ENCODE measurements around the gene PLCZ1. TPM values are rescaled to one million over a fixed set of nuclear protein-coding genes. Genes with fewer than 3 reads are reported as not detected.

PLCZ1 gene
- total RNA-seq, 2 donors from 2014 or later = not detected

DNA sequence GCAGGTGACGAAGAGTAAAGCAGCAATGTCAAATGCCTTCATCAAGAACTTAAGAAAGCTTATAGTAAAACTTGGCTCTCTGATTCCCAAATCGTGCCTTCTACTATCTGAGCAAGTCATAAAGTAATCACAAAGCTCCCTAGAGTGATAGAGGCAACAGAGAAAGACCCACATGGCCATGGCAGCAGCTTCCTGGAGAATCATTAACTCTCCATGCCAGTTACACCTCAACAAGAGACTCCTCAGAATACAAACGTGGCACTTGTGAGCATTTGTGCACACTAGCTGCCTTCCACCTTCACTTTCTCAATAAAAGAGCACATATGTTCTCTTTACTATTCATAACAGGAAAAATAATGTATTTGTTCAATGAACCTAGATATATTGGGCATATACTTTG lies 48.0 kb downstream of the PLCZ1 start:
- intact Hi-C loops (cut with DNase I) = no loop called here
- H3K27me3 ChIP-seq = no peaks in the 10 kb centered on the region
- no peak overlapping the region for H3K27ac ChIP-seq
- H3K4me3 ChIP-seq = no peak overlapping the region
- H3K36me3 ChIP-seq = no peaks in the 10 kb centered on the region
- no peak overlapping the region for H3K9ac ChIP-seq (ENCODE audit: low read depth in 2 of 2, low read length in 2 of 2)
- no peaks in the 10 kb centered on the region for H3K4me1 ChIP-seq
- no peak for DNase-seq
- no peaks in the 10 kb centered on the region for H3K9me3 ChIP-seq
- TF ChIP-seq, protein P1, sequence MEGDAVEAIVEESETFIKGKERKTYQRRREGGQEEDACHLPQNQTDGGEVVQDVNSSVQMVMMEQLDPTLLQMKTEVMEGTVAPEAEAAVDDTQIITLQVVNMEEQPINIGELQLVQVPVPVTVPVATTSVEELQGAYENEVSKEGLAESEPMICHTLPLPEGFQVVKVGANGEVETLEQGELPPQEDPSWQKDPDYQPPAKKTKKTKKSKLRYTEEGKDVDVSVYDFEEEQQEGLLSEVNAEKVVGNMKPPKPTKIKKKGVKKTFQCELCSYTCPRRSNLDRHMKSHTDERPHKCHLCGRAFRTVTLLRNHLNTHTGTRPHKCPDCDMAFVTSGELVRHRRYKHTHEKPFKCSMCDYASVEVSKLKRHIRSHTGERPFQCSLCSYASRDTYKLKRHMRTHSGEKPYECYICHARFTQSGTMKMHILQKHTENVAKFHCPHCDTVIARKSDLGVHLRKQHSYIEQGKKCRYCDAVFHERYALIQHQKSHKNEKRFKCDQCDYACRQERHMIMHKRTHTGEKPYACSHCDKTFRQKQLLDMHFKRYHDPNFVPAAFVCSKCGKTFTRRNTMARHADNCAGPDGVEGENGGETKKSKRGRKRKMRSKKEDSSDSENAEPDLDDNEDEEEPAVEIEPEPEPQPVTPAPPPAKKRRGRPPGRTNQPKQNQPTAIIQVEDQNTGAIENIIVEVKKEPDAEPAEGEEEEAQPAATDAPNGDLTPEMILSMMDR (IDR thresholded peaks at IDR 0.05) = no peak

DNA sequence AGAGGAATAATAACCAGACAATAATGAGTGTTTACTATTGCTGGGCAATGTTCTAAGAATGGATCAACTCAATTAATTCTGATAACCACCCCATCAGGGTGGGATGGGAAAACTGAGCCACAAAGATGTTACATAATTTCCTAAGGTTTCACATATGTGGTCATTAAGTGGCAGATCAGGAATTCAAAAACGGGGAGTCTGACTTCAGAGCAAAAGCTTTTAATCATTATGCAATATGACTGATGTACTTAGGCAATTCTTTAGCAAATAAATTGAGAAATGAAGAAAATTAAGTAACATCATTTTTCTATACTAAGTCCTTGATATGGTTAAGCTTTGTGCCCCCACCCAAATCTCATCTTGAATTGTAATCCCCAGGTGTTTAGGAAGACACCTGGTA lies 53.4 kb downstream of the PLCZ1 start:
- Histone ChIP-seq H3K27ac (no peak overlapping the region), H3K36me3 (no peaks in the 10 kb centered on the region), H3K27me3 (no peaks in the 10 kb centered on the region), H3K4me3 (no peak overlapping the region), H3K9me3 (no peaks in the 10 kb centered on the region), H3K4me1 (no peaks in the 10 kb centered on the region), H3K9ac (ENCODE audit: low read depth in 2 of 2, low read length in 2 of 2) (no peak overlapping the region)
- DNase-seq = no peak
- TF ChIP-seq, protein P1 (IDR thresholded peaks at IDR 0.05) = no peak
- intact Hi-C loops (cut with DNase I) = no loop called here

DNA sequence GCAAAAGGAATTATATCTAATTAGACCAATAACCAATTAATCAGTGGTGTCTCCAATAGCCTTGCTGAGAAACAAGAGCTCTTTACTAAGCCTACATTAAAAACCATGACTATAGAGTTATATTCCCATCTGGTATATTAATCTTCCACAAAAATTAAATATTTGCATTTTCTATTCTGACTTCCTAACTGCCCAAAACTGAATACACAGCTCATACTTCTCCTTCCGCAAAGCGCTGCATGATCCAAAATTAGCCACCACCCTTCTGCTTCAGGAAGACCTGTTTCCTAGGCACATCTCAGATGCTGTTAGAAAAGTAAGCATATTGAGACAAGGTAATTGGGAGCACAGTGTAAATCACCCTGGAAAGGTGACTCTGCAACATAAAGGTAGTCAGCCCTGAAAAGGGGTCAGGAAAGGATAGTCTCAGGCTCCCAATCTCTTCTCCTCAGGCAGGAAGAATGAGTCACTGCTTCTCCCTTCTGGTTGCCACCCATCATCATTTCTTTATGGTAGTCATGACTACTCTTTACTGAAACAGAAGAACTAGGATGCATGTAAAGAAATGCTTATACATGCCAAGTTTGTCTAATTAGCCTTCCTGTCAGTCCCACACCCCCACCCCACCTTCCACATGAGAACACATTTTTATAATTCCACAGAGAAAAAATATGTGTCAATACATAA lies 54.3 kb downstream of the PLCZ1 start:
- intact Hi-C loops (cut with DNase I) = no loop called here
- DNase-seq = no peak
- H3K36me3 ChIP-seq = no peaks in the 10 kb centered on the region
- H3K4me1 ChIP-seq = no peaks in the 10 kb centered on the region
- TF ChIP-seq, protein P1 (IDR thresholded peaks at IDR 0.05) = no peak
- no peaks in the 10 kb centered on the region for H3K9me3 ChIP-seq
- no peak overlapping the region for H3K27ac ChIP-seq
- H3K9ac ChIP-seq (ENCODE audit: low read depth in 2 of 2, low read length in 2 of 2) = no peak overlapping the region
- H3K27me3 ChIP-seq = no peaks in the 10 kb centered on the region
- no peak overlapping the region for H3K4me3 ChIP-seq

DNA sequence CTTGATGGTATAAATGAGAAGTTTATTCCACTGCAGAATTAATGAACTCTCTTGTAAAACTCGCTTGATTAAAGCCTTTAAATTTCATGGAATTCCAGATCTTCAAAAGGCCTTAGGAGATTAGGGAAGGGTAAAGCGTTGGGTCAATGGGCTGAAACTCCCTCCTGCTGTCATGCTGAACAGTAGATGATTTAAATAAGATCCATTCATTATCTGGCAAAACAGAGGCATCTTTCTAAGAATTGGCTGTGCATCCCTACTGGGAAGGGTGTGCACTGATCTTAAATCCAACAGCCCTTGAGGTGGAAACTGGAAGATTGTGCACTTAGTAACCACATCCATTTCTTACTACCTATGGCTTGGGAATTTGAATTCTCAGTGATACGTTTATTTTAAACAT lies 56.0 kb downstream of the PLCZ1 start:
- Histone ChIP-seq H3K36me3 (no peaks in the 10 kb centered on the region), H3K4me3 (no peak overlapping the region), H3K27ac (no peak overlapping the region), H3K9me3 (no peaks in the 10 kb centered on the region), H3K27me3 (no peaks in the 10 kb centered on the region), H3K9ac (ENCODE audit: low read depth in 2 of 2, low read length in 2 of 2) (no peak overlapping the region), H3K4me1 (no peaks in the 10 kb centered on the region)
- no peak for DNase-seq
- TF ChIP-seq, protein P1 (IDR thresholded peaks at IDR 0.05) = no peak
- intact Hi-C loops (cut with DNase I) = no loop called here

DNA sequence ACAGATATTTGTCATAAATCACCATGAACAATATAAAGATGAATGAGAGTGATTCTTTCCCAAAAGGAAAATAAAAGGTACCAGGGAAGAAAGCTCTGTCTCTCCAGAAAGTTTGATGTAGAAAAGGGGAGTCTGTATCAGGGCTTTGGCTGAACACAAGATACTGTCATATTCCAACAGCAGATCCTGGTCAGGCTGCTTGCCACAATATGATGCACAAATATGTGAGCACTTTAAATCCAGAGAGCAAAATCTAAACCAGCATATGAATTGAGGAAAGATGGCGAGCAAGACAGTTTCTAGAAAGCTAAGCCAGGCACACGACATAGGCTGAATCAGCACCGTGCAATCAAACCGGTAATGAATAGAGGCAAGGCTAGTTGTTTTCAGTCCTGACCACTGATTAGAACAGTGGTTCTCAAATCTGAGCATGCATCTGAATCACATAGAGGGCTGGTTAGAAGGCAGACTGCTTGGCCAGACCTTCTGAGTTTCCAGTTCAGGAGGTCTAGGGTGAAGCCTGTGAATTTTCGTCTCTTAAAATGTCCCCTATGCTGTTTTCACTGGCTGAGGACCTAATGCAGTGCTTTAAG lies 60.7 kb downstream of the PLCZ1 start:
- H3K27me3 ChIP-seq = no peaks in the 10 kb centered on the region
- intact Hi-C loops (cut with DNase I) = no loop called here
- no peaks in the 10 kb centered on the region for H3K4me1 ChIP-seq
- no peak overlapping the region for H3K4me3 ChIP-seq
- H3K36me3 ChIP-seq = no peaks in the 10 kb centered on the region
- H3K9me3 ChIP-seq = no peaks in the 10 kb centered on the region
- no peak overlapping the region for H3K27ac ChIP-seq
- TF ChIP-seq, protein P1 (IDR thresholded peaks at IDR 0.05) = no peak
- no peak for DNase-seq
- H3K9ac ChIP-seq (ENCODE audit: low read depth in 2 of 2, low read length in 2 of 2) = no peak overlapping the region
